HG03196 (cell line): ENCODE measurements around the gene TBX21.

ENCODE experiments used
- ATAC-seq: cut with Tn5 transposase; IDR thresholded peaks from one replicate; pipeline ENCODE4 v1.9.1; 2021; ENCODE audit not compliant: unreplicated experiment

TBX21 gene

GRCh38 chr17:47712330-47713023 lies 20.6 kb upstream of the TBX21 start:
- ATAC-seq, result no peak

DNA sequence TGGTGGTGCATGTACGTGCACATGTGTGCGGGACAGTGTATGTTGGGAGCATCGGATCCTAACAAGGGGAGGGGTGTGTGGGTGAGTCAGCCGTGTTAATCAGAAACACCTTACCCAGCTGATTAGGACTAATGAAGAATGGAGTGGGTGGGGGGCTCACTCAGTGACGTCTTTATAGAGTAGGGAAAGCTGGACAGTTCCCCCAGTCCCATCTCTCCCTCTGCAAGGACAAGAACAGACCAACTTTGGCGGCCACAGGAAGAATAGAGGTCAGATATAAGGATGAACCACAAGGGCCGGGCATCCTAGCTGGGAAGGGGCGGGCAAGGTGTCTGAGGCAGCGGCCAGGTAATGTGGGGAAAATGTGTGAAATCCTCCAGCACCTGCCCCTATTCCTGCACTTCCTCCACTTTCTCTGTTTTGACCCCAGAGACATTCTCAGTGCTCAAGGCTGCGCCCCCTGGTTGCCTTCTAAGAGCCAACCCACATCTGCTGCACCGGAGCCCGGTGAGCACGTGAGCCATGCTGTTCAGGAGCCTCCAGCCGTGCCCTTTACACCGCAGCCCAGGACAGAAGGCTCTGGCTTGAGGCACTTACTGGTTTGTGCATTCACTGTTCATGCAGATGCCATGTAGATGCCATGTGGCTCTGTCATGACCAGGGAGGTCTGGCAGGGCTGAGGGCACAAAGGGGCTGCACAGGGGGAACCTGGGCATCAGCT lies 18.9 kb upstream of the TBX21 start:
- ATAC-seq, result no peak

- ATAC-seq, result no peak
Observed at GRCh38 chr17:47714773-47715396, 18.2 kb upstream of the TBX21 start.

DNA sequence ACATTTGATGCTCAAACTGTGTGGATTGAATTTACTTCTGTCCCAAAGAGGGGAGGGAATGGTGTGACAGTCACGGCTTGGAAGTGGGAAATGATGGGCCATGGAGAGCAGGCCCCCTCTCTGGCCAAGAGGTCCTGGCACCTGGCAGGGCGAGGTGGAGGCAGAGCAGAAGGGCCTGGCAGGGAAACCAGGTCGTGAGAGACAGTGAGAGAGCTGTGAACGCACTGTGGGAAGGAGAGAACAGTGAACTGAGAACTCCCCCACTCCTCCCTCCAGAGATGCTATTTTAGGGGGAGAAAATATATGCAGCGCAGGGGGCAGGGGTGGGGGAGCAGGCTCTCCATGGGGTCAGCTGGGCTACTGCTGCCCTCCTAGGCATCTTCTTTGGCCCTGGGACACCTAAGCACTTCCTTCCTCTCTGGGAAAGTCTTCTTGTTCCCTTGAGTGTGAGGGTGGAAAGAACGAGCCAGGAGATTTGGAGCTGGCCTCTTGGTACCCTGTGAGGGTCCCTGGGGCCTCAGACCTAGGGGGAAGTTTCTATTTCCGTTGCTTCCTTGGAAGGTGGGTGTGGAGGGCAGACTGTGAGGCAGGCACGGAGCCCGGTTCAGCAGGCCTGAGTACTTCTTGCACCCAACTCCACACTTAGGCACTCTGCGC lies 17.2 kb upstream of the TBX21 start:
- no peak for ATAC-seq

- no peak for ATAC-seq
Observed at GRCh38 chr17:47716375-47716774, 16.7 kb upstream of the TBX21 start.

- no peak for ATAC-seq
Observed at GRCh38 chr17:47717261-47717697, 15.8 kb upstream of the TBX21 start.

GRCh38 chr17:47717979-47718621 lies 14.9 kb upstream of the TBX21 start:
- ATAC-seq, result no peak

DNA sequence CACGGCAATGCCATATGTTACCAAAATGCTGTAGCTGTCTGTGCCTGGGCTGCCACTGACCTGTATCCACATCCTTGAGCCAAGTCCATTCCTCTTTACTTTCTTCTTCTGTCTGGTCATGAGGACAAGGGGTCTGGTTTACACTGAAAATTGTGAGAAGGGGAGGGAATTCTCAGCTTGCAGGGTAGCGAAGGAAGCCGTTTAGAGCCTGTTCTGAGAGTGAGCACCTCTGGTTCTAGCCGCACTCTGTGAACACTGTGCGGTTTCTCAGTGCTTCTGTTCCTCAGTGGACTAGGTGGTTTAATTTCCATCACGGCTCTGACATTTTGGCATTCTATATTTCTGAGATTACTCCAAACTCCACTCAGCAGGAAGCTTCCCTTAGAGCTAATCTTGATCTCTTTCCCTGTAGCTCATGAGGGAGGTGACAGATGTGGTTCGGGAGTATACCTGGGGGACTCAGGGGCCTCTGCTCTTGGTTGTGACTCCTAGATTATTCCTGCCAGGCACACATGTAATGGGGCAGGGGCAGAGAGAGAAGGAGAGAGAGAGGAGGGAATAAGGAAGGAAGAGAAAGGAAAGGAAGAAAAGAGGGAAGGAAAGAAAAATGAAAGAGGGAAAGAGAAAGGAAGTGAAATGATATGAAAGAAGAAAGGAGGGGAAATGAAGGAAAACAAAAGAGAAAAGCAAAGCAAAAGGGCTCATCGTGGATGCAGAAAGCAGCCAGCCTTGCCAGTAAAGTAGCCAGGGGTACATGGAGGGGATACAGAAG lies 14.2 kb upstream of the TBX21 start:
- no peak for ATAC-seq

DNA sequence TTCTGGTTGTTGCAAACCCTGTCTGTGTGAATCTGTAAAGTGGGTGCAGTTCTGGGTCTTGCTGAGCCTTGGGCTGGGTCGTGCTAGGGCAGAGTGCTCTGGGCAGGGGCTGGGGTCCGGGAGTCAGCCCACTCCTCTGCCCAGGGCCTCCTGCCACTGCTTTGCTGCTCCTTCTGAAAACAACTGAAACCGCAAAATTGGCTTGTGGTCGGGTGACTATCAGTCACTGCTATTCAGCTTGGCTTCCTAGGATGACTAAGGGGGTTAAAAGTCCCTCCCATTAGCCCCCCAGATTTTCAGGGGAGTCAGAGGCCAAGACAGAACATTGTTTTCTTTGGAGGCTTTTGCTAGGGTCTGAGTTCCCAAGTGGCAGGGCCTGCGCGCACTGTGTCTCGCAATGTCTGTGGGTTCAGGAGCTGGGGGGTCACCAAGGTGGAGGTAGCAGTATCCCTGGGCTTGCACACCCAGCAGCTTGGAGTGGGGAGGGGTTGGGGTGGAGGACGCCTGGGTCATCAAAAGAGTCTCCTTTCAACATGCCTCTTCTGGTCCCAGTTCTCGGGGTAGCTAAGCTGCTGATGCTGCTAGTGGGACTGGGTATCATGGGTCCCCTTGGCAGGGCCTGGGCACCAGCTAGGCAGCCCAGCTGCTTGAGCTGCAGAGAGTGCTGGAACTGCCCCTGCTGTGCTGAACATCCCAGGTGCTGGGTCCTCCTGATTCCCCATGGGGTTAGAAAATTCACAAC lies 13.5 kb upstream of the TBX21 start:
- ATAC-seq, result no peak

GRCh38 chr17:47720196-47720595 lies 12.8 kb upstream of the TBX21 start:
- ATAC-seq, result no peak

GRCh38 chr17:47720754-47721533 lies 12.1 kb upstream of the TBX21 start:
- no peak for ATAC-seq

- no peak for ATAC-seq
Observed at GRCh38 chr17:47721725-47722124, 11.3 kb upstream of the TBX21 start.

DNA sequence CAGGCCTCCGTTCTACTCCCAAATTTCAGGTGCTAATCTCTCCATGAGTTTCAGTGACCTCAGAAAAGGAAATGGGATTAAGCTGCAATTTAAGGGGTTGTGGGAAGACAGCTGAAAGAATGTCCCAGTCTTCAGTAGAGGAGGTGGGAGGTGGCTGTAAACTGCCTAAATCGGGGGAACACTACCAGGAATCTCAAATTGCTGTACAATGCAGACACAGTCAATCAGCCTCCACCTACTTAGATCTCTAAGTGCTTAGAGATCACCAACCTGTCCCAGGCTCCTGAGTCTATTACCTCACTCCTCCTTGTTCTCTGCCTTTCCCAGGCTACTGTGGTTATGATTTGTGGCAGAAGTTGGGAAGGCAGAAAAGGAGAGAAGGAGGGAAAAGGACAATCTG lies 8.3 kb upstream of the TBX21 start:
- ATAC-seq, result no peak

GRCh38 chr17:47725446-47726111 lies 7.5 kb upstream of the TBX21 start:
- ATAC-seq, result no peak

GRCh38 chr17:47726796-47727703 lies 6.0 kb upstream of the TBX21 start:
- ATAC-seq, result no peak

GRCh38 chr17:47727704-47728036 lies 5.4 kb upstream of the TBX21 start:
- no peak for ATAC-seq

DNA sequence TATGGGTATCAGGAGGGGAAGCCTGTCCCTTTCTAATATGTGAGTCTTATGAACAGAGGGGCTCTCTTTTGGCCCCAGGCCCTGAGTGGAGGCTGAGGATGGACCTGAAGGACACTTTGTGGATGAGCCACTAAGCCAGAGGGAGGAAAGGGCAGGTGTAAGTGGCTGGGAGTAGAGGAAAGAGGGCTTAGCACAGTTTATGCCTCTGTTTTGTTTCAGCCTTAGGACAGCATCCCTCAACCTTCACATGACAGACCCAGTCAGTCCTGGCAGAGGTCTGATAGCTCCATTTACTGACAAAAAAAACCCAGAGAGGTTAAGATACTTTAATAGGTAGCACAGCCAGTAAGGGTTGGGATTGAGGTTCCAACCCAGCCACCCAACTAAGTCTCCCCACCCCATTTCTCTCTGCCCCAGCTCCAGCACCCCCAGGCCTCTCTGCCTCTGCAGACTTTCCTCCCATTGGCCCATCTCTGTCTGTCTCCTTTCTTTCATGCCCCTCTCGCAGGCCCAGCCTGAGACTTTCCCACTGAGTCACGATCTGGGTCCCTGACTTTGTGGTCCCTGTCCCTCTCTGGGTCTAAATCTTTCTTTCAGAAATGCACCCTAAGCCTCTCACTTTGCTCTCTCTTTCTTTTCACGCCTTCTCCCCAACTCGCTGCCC lies 4.7 kb upstream of the TBX21 start:
- no peak for ATAC-seq
